Femur (tissue), 1 donor: Measurements from ENCODE around the gene NPC1L1.
A peak's percentile ranks its signal among the peaks of the same experiment; 100 is the strongest.
"Not testable (repeated sequence)": the region's sequence is repeated elsewhere in the genome, so short reads cannot be mapped to it uniquely, and the experiment has no call there.

Experiments
- DNase-seq: peaks from one replicate; pipeline ENCODE4 v3.0.0-alpha.2; 2017

Gene NPC1L1

GRCh38 chr7:44565795-44566559 lies 24.8 kb upstream of the NPC1L1 start:
- DNase-seq = no peak

DNA sequence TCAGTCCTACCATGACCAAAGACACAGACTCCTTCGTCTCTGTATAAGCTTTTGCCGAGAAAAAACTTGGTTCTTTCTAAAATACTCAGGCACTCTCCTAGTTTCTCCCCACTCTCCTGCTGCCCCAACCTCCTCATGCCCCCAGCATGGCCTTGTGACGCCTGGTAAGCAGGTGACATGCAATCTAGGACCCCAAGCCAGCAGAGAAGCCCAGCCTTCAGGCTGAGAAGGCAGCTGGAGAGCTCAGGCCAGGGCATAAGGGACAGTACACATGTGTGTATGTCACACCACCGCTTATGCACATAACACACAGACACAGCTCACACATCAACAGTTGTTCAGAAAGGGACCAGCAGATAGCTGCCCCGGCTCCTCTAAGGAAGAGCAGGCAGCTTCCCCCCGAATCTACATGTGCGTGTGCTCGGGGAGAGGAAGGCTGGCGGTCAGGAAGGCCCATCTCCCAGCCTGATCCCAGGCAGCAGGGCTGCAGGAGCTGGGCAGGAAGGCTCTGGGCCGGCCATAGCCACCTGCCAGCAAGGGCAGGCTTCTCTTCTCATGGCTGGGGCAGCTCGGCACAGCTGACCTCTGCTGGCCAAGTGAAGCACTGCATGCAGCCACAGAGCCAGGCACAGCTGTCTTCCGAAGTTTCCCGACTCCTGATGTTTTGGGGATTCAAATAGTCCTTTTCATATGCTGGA lies 24.1 kb upstream of the NPC1L1 start:
- DNase-seq = peak; percentile 66

DNA sequence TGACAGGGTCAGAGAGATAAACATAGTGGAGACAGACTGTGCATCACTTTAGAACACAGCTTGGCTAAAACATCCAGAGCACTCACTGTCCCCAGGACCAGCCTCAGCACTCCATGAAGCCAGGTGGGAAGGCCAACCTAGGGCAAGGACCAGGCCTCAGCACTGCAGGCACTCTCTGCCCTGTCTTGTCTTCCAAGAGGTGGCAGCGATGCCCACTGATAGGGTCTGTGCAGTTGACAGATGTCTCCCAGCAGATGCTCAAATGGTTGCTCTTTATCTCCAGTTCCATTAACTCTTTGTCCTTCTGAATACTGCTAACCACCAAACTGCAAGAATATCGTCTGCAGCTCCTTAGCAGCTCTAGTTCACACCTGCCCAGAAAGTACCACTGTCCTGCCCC lies 23.5 kb upstream of the NPC1L1 start:
- no peak for DNase-seq

DNA sequence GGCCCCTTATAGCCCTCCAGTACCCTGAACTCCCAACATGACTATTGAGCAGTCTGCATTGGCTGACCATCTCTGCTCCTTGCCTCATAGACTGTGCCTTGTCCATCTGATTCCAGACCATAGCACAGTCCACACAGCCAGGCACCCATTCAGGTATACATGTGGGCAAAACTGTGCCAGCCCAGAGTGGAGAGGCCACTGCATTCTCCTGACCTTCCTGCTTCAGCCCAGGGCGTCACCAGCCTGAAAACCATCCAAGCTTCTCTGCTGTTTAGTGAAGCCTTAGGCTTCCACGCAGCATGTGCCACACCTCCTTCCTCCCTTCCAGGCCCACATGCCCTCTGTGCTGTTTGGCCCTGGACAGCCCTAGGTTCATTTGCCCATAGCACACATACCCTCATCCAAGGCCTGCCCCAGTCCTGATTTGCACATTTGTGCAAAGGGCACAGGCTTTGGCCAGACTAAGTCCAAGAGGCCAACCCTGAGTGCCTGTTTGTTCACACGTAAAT lies 22.1 kb upstream of the NPC1L1 start:
- no peak for DNase-seq

DNA sequence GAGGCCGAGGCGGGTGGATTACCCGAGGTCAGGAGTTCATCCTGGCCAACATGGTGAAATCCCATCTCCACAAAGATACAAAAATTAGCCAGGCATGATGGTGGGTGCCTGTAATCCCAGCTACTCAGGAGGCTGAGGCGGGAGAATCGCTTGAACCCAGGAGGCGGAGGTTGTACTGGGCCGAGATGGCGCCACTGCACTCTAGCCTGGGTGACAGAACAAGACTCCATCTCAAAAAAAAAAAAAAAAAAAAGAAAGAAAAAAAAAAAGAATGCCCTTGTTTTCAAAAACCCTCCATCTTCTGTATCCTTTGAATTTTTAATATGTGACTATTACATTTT lies 21.5 kb upstream of the NPC1L1 start:
- DNase-seq = not testable (repeated sequence)

GRCh38 chr7:44561962-44562621 lies 21.0 kb upstream of the NPC1L1 start:
- no peak for DNase-seq

- DNase-seq = no peak
Observed at GRCh38 chr7:44561481-44561880, 20.4 kb upstream of the NPC1L1 start.

- peak; percentile 18 for DNase-seq
Observed at GRCh38 chr7:44559485-44559884, 18.4 kb upstream of the NPC1L1 start.

DNA sequence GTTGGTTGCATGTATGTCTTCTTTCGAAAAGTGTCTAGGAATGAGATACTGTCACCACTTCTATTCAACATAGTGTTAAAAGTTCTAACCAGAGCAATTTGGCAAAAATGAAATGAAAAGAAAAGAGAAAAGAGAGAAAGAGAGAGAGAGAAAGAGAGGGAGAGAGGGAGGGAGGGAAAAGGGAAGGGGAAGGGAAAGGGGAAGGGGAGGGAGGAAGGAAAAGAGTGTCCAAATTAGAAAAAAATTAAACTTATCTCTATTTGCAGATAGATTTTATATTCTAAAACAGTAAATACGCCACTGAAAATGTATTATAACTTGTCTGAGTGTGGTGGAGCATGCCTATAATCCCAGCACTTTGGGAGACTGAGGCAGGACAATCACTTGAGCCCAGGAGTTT lies 16.4 kb upstream of the NPC1L1 start:
- no peak for DNase-seq

DNA sequence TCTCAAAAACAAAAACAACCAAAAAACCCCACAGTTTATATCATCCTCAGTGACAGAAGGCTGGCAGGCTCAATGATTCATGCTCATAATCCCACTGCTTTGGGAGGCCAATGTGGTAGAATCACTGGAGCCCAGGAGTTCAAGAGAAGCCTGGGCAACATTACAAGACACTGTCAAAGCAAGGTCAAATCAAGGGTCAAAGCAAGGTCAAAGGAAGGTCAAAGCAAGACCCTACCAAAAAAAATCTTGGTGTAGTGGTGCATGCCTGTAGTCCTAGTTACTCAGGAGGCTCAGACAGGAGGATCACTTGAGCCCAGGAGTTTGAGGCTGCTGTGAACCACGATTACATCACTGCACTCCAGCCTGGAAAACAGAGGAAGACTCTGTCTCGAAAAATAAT lies 14.2 kb upstream of the NPC1L1 start:
- DNase-seq = no peak

DNA sequence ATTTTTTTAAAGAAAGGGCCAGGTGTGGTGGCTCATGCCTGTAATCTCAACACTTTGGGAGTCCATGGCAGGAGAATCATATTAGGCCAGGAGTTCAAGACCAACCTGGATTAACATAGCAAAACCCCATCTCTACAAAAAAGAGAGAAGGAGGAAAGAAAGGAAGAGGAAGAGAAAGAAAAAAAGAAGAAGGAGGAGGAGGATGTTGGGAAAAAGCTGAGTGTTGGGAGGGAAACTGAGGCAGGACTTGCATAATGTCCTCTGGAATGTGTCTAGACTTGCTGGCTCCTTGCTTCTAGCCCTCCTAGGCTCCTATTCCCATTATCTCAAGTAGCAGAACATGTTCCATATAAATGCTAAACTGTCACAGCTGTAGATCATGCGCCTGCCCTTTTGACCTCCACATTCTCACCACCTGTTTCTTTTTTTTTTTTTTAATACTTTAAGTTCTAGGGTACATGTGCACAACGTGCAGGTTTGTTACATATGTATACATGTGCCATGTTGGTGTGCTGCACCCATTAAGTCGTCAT lies 11.4 kb upstream of the NPC1L1 start:
- DNase-seq = not testable (repeated sequence)

- DNase-seq = no peak
Observed at GRCh38 chr7:44549457-44549856, 8.3 kb upstream of the NPC1L1 start.

- DNase-seq = no peak
Observed at GRCh38 chr7:44548893-44549292, 7.8 kb upstream of the NPC1L1 start.

GRCh38 chr7:44547536-44548231 lies 6.6 kb upstream of the NPC1L1 start:
- DNase-seq = no peak

GRCh38 chr7:44541876-44542610 lies 913 bp upstream of the NPC1L1 start:
- DNase-seq = no peak

DNA sequence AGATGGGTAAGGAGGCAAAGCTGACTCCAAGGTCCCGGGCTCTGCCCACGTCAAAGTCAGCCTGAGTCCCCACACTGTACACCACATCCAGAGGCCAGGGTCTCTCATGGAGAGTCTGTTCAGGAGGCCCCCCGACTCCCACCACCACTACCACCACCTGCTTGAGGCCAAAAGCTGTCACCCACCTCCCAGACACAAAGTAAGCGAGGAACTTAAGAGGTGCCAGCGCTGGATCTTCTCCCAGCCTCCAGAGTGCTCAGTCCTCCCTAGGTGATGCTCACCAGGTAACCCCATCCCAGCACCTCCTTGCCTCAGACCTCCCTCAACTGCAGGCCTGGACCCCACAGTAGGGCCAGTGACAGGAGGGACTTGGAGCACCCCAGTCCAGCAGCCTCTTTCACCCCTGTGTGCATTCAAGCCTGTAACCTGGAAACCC lies 520 bp downstream of the NPC1L1 start:
- DNase-seq = no peak

- DNase-seq = no peak
Observed at GRCh38 chr7:44539669-44540506, 1.2 kb downstream of the NPC1L1 start.

- DNase-seq = no peak
Observed at GRCh38 chr7:44538798-44539668, 2.1 kb downstream of the NPC1L1 start.

GRCh38 chr7:44538093-44538797 lies 2.9 kb downstream of the NPC1L1 start:
- DNase-seq = no peak

DNA sequence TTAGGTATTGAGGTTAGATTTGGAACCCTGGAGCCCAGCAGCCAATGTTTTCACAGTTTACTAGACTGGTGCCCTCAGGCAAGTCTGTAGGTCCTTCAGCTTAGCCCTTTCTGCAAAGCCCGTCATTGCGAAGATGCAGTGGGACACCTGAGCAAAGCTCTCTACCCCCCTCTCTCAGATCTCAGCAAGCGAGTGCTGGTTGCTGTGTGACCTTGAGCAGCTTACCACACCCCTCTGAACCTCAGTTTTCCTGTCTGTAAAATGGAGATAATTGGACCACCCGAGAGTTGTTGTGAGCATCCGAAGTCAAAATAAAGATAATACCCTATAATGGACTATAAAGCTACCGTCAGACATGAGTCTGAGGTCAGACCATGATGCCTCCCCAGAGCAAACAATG lies 3.7 kb downstream of the NPC1L1 start:
- no peak for DNase-seq
